ENCODE results near the gene TRMT6. TPM values are rescaled to one million over a fixed set of nuclear protein-coding genes. Genes with fewer than 3 reads are reported as not detected.

TRMT6 gene
- total and polyA plus RNA-seq, 9 of the 15 experiments (the other 6 are each of a cell fraction or from before 2014, with no cell fraction given), result 10.6 to 21.3 (median 15.6) TPM

DNA sequence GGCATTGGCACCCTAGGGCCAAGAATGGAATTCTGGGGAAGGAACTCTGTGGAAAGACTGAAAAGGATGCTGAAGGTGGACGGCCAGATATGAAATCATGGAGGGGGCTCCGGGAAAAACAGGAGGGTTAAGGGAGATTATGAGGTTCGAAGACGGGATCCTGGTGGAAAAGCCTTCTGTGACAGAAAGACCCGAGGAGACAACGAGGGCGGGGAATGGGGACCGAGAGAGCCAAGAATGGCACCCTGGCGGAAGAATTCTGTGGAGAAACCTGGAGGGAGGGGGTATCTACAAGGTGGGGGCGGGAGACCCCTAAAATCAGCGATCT lies 426 bp downstream of the TRMT6 start:
- DNase-seq (ENCODE audit: extremely low read depth in 1 of 4, low spot score in 3 of 4) (no peak), ATAC-seq (peak; percentile 23), FAIRE-seq (no peak)
- Histone ChIP-seq H3K9me3 (replicated peaks; ENCODE audit: control insufficient read depth, insufficient read depth, low read depth, low read length) (no peaks in the 10 kb centered on the region), H3K4me1 (replicated peaks in 1 of 2; ENCODE audit: control insufficient read depth in 2 of 2, insufficient read depth in 2 of 2, low read length in 2 of 2) (peaks cover 0 to 9% of the 10 kb centered on the region in 2 experiments; a peak in 1 of 5 replicates), H3K79me2 (ENCODE audit: control insufficient read depth, insufficient read depth, low read length) (peaks cover 47% of the 10 kb centered on the region), H3K4me3 (peak overlapping the region; percentile 64), H3K9me1 (ENCODE audit: control insufficient read depth, insufficient read depth, low read length) (no peaks in the 10 kb centered on the region), H3K36me3 (ENCODE audit: control insufficient read depth, insufficient read depth, low read length) (peaks cover 60% of the 10 kb centered on the region), H3K27ac (ENCODE audit: extremely low read depth, low read depth, low read length) (peak overlapping the region; percentile 55), H3K4me2 (ENCODE audit: insufficient read depth, low read length) (peak overlapping the region; percentile 88), H3K9ac (ENCODE audit: insufficient read depth in 1 of 2, low read depth in 2 of 2, low read length in 2 of 2) (peak overlapping the region; percentile 76 to 89), H3K27me3 (ENCODE audit: control insufficient read depth in 2 of 2, insufficient read depth in 2 of 2, low read length in 2 of 2) (no peaks in the 10 kb centered on the region), H2AFZ (ENCODE audit: low read depth, low read length) (peak overlapping the region; percentile 88), H4K20me1 (replicated peaks; ENCODE audit: control insufficient read depth, insufficient read depth, low read length) (no peaks in the 10 kb centered on the region)
- TSS peak; percentile 52 for BruUV-seq (replicated peaks)
- in situ Hi-C loops (cut with MboI) (no loop called here), intact Hi-C loops (cut with micrococcal nuclease) (loop anchor here (10.0 kb wide), 1 partner anchor 125 kb away; no protein-coding TSS in a partner anchor)
- CTCF ChIA-PET (ENCODE audit: low intra/inter-chr PET ratio), result no interaction called here
- WGBS (ENCODE audit: insufficient coverage, low coverage, missing lambda C conversion rate), result 0% methylated on average over 10 of the region's 11 CpGs
- POLR2A ChIA-PET, result no interaction called here
- TF ChIP-seq CBX2 (IDR thresholded peaks at IDR 0.05; ENCODE audit: insufficient read depth, low read length, poor library complexity, severe bottlenecking), result no peak
- no peak for TF ChIP-seq MAFG (tag; conservative IDR thresholded peaks at IDR 0.05)
- TF ChIP-seq MYC (IDR thresholded peaks at IDR 0.05; ENCODE audit: low read depth, low read length), result no peak
- TF ChIP-seq MYC (CRISPR knock-in tag; IDR thresholded peaks at IDR 0.05; ENCODE audit: borderline replicate concordance, low read depth), result no peak
- TF ChIP-seq XRCC5 (IDR thresholded peaks at IDR 0.05; ENCODE audit: low read depth, low read length), result peak; percentile 7; the same call in 1 of the 2 replicates
- TF ChIP-seq, protein P1, sequence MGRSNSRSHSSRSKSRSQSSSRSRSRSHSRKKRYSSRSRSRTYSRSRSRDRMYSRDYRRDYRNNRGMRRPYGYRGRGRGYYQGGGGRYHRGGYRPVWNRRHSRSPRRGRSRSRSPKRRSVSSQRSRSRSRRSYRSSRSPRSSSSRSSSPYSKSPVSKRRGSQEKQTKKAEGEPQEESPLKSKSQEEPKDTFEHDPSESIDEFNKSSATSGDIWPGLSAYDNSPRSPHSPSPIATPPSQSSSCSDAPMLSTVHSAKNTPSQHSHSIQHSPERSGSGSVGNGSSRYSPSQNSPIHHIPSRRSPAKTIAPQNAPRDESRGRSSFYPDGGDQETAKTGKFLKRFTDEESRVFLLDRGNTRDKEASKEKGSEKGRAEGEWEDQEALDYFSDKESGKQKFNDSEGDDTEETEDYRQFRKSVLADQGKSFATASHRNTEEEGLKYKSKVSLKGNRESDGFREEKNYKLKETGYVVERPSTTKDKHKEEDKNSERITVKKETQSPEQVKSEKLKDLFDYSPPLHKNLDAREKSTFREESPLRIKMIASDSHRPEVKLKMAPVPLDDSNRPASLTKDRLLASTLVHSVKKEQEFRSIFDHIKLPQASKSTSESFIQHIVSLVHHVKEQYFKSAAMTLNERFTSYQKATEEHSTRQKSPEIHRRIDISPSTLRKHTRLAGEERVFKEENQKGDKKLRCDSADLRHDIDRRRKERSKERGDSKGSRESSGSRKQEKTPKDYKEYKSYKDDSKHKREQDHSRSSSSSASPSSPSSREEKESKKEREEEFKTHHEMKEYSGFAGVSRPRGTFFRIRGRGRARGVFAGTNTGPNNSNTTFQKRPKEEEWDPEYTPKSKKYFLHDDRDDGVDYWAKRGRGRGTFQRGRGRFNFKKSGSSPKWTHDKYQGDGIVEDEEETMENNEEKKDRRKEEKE (IDR thresholded peaks at IDR 0.05; ENCODE audit: borderline replicate concordance in 1 of 2, control insufficient read depth in 1 of 2, low read depth in 2 of 2, low read length in 1 of 2), result no peak
- TF ChIP-seq ZNF184 (CRISPR knock-in tag; IDR thresholded peaks at IDR 0.05), result no peak
- no peak for TF ChIP-seq GATAD2A (IDR thresholded peaks at IDR 0.05)
